Measurements from ENCODE around the gene SLC8A2.

GRCh38 chr19:47380559-47380958 lies 91.1 kb downstream of the SLC8A2 start:
- TF ChIP-seq TARDBP (IDR thresholded peaks at IDR 0.05) (no peak), FOXM1 (IDR thresholded peaks at IDR 0.05; ENCODE audit: borderline replicate concordance) (no peak), SUZ12 (IDR thresholded peaks at IDR 0.05) (no peak), FOXA1 (IDR thresholded peaks at IDR 0.05) (no peak), CTBP1 (IDR thresholded peaks at IDR 0.05; ENCODE audit: borderline replicate concordance) (no peak), L3MBTL2 (conservative IDR thresholded peaks at IDR 0.05) (no peak), HDGF (IDR thresholded peaks at IDR 0.05; ENCODE audit: borderline replicate concordance) (no peak), FOXK2 (IDR thresholded peaks at IDR 0.05) (no peak), ELF4 (IDR thresholded peaks at IDR 0.05) (no peak), PKNOX1 (IDR thresholded peaks at IDR 0.05) (no peak), SP1 (IDR thresholded peaks at IDR 0.05) (no peak), NFRKB (IDR thresholded peaks at IDR 0.05) (no peak)

Measured in HEK293T (cell line).